HEK293 (cell line): ENCODE measurements around the gene ATPAF2.

Experiments
- CTCF ChIA-PET: fragments of 350-600 bp; formaldehyde crosslinking; extraction: SDS; loops from one replicate; lab custom pipeline; 2021; ENCODE audit warnings: antibody characterized with exemption; lab: Yijun Ruan, JAX
- POLR2A ChIA-PET: fragments of 300-600 bp; formaldehyde crosslinking; extraction: SDS; loops from one replicate; lab custom pipeline; 2020; ENCODE audit warnings: antibody characterized with exemption, inconsistent platforms; lab: Yijun Ruan, JAX
- H3K27ac ChIP-seq: fragments of 200-500 bp; sonication (Bioruptor generic); 2 replicates; pipeline ENCODE4 v1.5.1; 2014; ENCODE audit warnings: low read depth, low read length, control low read depth, inconsistent platforms; ENCODE audit errors: extremely low read depth
- H3K36me3 ChIP-seq, 2 experiments: fragments of 200-500 bp in 1 of 2; sonication (Bioruptor generic) in 1 of 2; 1 replicate in 1 of 2; 2 replicates in 1 of 2; pipeline ENCODE4 v1.5.1; 2014 to 2017; ENCODE audit warnings: inconsistent platforms in 2 of 2, low read length in 2 of 2; ENCODE audit not compliant: control insufficient read depth in 2 of 2, insufficient read depth in 1 of 2
- H3K4me1 ChIP-seq: fragments of 200-500 bp; sonication (Bioruptor generic); 2 replicates; pipeline ENCODE4 v1.5.1; 2014; ENCODE audit warnings: mild to moderate bottlenecking, low read length, inconsistent platforms; ENCODE audit not compliant: control insufficient read depth, insufficient read depth
- H3K4me3 ChIP-seq: 2 replicates; pipeline ENCODE4 v1.5.1; 2011; ENCODE audit warnings: low read depth, mild to moderate bottlenecking, control low read depth, low read length, moderate library complexity
- H3K9me3 ChIP-seq: fragments of 200-500 bp; sonication (Bioruptor generic); 2 replicates; pipeline ENCODE4 v1.5.1; 2014; ENCODE audit warnings: low read depth, low read length, inconsistent platforms; ENCODE audit not compliant: control insufficient read depth, insufficient read depth
- GLIS2 ChIP-seq: fragments of 450-650 bp; formaldehyde crosslinking; IDR thresholded peaks from 2 replicates; pipeline ENCODE4 v1.5.1; 2016; ENCODE audit warnings: missing biosample characterization, missing genetic modification characterization
- KLF10 ChIP-seq: fragments of 450-650 bp; IDR thresholded peaks from 2 replicates; pipeline ENCODE4 v1.5.1; 2018; ENCODE audit warnings: missing biosample characterization, mild to moderate bottlenecking, missing genetic modification characterization
- KLF7 ChIP-seq: fragments of 450-650 bp; formaldehyde crosslinking; IDR thresholded peaks from 2 replicates; pipeline ENCODE4 v1.5.1; 2016; ENCODE audit warnings: missing biosample characterization, missing genetic modification characterization, borderline replicate concordance
- PRDM1 ChIP-seq: fragments of 450-650 bp; formaldehyde crosslinking; IDR thresholded peaks from 2 replicates; pipeline ENCODE4; 2016; ENCODE audit warnings: missing biosample characterization, missing genetic modification characterization
- SALL2 ChIP-seq: fragments of 450-650 bp; formaldehyde crosslinking; IDR thresholded peaks from 2 replicates; pipeline ENCODE4 v1.5.0; 2017; ENCODE audit warnings: missing biosample characterization, mild to moderate bottlenecking, missing genetic modification characterization, borderline replicate concordance
- TCF7L2 ChIP-seq: IDR thresholded peaks from 2 replicates; pipeline ENCODE4 v1.6.1; 2011; ENCODE audit warnings: low read depth, mild to moderate bottlenecking, inconsistent platforms, low read length, moderate library complexity, borderline replicate concordance
- TRIM28 ChIP-seq: IDR thresholded peaks from 2 replicates; pipeline ENCODE4 v1.6.1; 2011; ENCODE audit warnings: low read length, control low read depth, borderline replicate concordance
- WT1 ChIP-seq: fragments of 450-650 bp; formaldehyde crosslinking; IDR thresholded peaks from 2 replicates; pipeline ENCODE4 v1.5.1; 2016; ENCODE audit warnings: missing biosample characterization, missing genetic modification characterization
- ZBTB17 ChIP-seq: fragments of 450-650 bp; formaldehyde crosslinking; IDR thresholded peaks from 2 replicates; pipeline ENCODE4 v1.5.1; 2016; ENCODE audit warnings: missing biosample characterization, missing genetic modification characterization
- ZFP41 ChIP-seq: fragments of 450-650 bp; formaldehyde crosslinking; IDR thresholded peaks from 2 replicates; pipeline ENCODE4 v1.5.1; 2016; ENCODE audit warnings: missing biosample characterization, missing genetic modification characterization, borderline replicate concordance
- ZNF221 ChIP-seq: fragments of 450-650 bp; formaldehyde crosslinking; IDR thresholded peaks from 2 replicates; pipeline ENCODE4 v1.5.1; 2017; ENCODE audit warnings: missing biosample characterization, missing genetic modification characterization, borderline replicate concordance
- ZNF274 ChIP-seq, 2 experiments: fragments of 200-500 bp in 1 of 2; fragments of 450-650 bp in 1 of 2; sonication (Bioruptor generic) in 1 of 2; formaldehyde crosslinking in 1 of 2; IDR thresholded peaks; 2 replicates each; pipeline versions ENCODE4 v1.5.1 to v1.6.1; 2014 to 2016; ENCODE audit warnings: borderline replicate concordance in 1 of 2, inconsistent platforms in 1 of 2, low read length in 1 of 2, missing biosample characterization in 1 of 2, missing genetic modification characterization in 1 of 2
- ZNF391 ChIP-seq: fragments of 450-650 bp; formaldehyde crosslinking; IDR thresholded peaks from 2 replicates; pipeline ENCODE4 v1.5.1; 2016; ENCODE audit warnings: low read depth, missing biosample characterization, missing genetic modification characterization, borderline replicate concordance
- ZNF501 ChIP-seq: fragments of 450-650 bp; formaldehyde crosslinking; IDR thresholded peaks from 2 replicates; pipeline ENCODE4 v1.5.1; 2016; ENCODE audit warnings: missing biosample characterization, missing genetic modification characterization
- ZNF623 ChIP-seq: fragments of 450-650 bp; formaldehyde crosslinking; IDR thresholded peaks from 2 replicates; pipeline ENCODE4 v1.5.1; 2016; ENCODE audit warnings: missing biosample characterization, missing genetic modification characterization
- ZNF654 ChIP-seq: fragments of 450-650 bp; formaldehyde crosslinking; IDR thresholded peaks from 2 replicates; pipeline ENCODE4 v1.5.1; 2016; ENCODE audit warnings: low read depth, missing biosample characterization, missing genetic modification characterization
- ZNF747 ChIP-seq: fragments of 450-650 bp; formaldehyde crosslinking; IDR thresholded peaks from 2 replicates; pipeline ENCODE4 v1.5.1; 2016; ENCODE audit warnings: missing biosample characterization, missing genetic modification characterization
- ZNF776 ChIP-seq: fragments of 450-650 bp; formaldehyde crosslinking; IDR thresholded peaks from 2 replicates; pipeline ENCODE4 v1.5.0; 2017; ENCODE audit warnings: missing biosample characterization, missing genetic modification characterization, borderline replicate concordance
- ZNF792 ChIP-seq: fragments of 450-650 bp; formaldehyde crosslinking; IDR thresholded peaks from 2 replicates; pipeline ENCODE4 v1.5.1; 2016; ENCODE audit warnings: missing biosample characterization, missing genetic modification characterization
- ZNF830 ChIP-seq: fragments of 450-650 bp; IDR thresholded peaks from 2 replicates; pipeline ENCODE4 v1.5.0; 2018; ENCODE audit warnings: missing biosample characterization, missing genetic modification characterization, low read depth, mild to moderate bottlenecking, moderate library complexity
- TF ChIP-seq, protein P1 (sequence below): fragments of 450-650 bp; formaldehyde crosslinking; IDR thresholded peaks from 2 replicates; pipeline ENCODE4 v1.5.1; 2017; ENCODE audit warnings: missing biosample characterization, missing genetic modification characterization
- TF ChIP-seq, protein P2 (sequence below): fragments of 450-650 bp; formaldehyde crosslinking; IDR thresholded peaks from 2 replicates; pipeline ENCODE4 v1.5.1; 2017; ENCODE audit warnings: missing biosample characterization, mild to moderate bottlenecking, missing genetic modification characterization, moderate library complexity
- TF ChIP-seq, protein P3 (sequence below): fragments of 450-650 bp; formaldehyde crosslinking; IDR thresholded peaks from 2 replicates; pipeline ENCODE4 v1.5.1; 2016; ENCODE audit warnings: missing biosample characterization, missing genetic modification characterization
- TF ChIP-seq, protein P4 (sequence below): fragments of 450-650 bp; formaldehyde crosslinking; IDR thresholded peaks from 2 replicates; pipeline ENCODE4 v1.5.1; 2016; ENCODE audit warnings: missing biosample characterization, missing genetic modification characterization

The ATPAF2 gene

DNA sequence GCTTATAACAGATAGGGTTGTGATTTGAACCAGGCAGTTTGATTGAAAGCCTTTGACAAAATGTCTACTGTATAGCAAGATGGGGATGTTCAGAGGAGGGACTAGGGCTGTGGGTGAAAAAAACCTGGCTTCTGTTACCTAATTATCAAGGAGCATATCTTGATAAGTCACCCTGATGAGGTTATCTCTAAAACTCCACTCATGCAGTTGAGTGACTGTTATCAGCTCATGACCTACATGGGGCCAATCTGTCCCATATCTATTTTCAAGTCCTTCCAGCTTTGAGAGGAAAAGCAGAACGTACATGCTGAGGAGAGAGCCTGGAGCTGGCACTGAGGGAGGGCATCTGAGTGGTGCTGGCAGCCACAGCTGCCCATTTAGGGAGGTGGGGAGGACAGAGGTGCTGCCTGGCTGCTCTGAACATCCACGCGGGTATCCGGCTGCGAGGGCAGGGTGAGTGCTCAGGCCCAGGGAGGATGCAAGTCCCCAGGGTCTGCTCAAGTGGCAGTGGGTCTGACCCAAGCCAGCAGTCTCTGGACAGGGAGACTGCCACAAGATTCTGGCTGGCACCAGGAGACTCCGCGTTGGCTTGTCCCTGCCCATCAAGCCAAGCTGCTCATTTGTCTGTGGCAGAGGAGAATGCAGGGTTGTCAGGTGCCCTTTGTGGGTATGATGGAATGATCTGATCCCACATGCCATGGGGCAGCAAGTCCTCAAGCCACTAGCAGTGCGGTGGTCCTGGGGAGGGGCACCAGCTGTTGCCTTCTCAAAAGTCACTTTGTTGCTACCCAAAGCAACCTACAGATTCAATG is 29.2 kb downstream of the ATPAF2 start:
- TF ChIP-seq ZNF776 (tag by site-specific recombination) (no peak), ZNF391 (tag by site-specific recombination) (no peak), ZNF792 (tag by site-specific recombination) (no peak), WT1 (no peak), ZNF654 (tag by site-specific recombination) (no peak), ZFP41 (no peak), TCF7L2 (no peak), ZNF747 (tag by site-specific recombination) (no peak), ZNF830 (no peak), TRIM28 (no peak), ZNF274 (IDR thresholded peaks at IDR 0.05; ENCODE audit: low read length) (no peak), ZNF274 (tag by site-specific recombination; IDR thresholded peaks at IDR 0.05; ENCODE audit: borderline replicate concordance) (no peak), ZNF501 (tag by site-specific recombination) (no peak), KLF7 (tag by site-specific recombination) (no peak)
- TF ChIP-seq, protein P1, sequence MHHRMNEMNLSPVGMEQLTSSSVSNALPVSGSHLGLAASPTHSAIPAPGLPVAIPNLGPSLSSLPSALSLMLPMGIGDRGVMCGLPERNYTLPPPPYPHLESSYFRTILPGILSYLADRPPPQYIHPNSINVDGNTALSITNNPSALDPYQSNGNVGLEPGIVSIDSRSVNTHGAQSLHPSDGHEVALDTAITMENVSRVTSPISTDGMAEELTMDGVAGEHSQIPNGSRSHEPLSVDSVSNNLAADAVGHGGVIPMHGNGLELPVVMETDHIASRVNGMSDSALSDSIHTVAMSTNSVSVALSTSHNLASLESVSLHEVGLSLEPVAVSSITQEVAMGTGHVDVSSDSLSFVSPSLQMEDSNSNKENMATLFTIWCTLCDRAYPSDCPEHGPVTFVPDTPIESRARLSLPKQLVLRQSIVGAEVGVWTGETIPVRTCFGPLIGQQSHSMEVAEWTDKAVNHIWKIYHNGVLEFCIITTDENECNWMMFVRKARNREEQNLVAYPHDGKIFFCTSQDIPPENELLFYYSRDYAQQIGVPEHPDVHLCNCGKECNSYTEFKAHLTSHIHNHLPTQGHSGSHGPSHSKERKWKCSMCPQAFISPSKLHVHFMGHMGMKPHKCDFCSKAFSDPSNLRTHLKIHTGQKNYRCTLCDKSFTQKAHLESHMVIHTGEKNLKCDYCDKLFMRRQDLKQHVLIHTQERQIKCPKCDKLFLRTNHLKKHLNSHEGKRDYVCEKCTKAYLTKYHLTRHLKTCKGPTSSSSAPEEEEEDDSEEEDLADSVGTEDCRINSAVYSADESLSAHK = no peak
- TF ChIP-seq, protein P2, sequence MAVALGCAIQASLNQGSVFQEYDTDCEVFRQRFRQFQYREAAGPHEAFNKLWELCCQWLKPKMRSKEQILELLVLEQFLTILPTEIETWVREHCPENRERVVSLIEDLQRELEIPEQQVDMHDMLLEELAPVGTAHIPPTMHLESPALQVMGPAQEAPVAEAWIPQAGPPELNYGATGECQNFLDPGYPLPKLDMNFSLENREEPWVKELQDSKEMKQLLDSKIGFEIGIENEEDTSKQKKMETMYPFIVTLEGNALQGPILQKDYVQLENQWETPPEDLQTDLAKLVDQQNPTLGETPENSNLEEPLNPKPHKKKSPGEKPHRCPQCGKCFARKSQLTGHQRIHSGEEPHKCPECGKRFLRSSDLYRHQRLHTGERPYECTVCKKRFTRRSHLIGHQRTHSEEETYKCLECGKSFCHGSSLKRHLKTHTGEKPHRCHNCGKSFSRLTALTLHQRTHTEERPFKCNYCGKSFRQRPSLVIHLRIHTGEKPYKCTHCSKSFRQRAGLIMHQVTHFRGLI (tag by site-specific recombination) = no peak
- TF ChIP-seq, protein P3, sequence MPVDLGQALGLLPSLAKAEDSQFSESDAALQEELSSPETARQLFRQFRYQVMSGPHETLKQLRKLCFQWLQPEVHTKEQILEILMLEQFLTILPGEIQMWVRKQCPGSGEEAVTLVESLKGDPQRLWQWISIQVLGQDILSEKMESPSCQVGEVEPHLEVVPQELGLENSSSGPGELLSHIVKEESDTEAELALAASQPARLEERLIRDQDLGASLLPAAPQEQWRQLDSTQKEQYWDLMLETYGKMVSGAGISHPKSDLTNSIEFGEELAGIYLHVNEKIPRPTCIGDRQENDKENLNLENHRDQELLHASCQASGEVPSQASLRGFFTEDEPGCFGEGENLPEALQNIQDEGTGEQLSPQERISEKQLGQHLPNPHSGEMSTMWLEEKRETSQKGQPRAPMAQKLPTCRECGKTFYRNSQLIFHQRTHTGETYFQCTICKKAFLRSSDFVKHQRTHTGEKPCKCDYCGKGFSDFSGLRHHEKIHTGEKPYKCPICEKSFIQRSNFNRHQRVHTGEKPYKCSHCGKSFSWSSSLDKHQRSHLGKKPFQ (tag by site-specific recombination) = no peak
- TF ChIP-seq, all 188 proteins: peak for 0
- CTCF ChIA-PET = interaction anchor here (1.3 kb wide), 1 partner anchor 119 kb away, joined by 3 read pairs; no protein-coding TSS in a partner anchor
- no peaks in the 10 kb centered on the region for H3K9me3 ChIP-seq
- H3K4me3 ChIP-seq = no peak overlapping the region
- no peaks in the 10 kb centered on the region for H3K4me1 ChIP-seq
- no peak overlapping the region for H3K27ac ChIP-seq
- POLR2A ChIA-PET = no interaction called here
- H3K36me3 ChIP-seq = peaks cover 4 to 28% of the 10 kb centered on the region in 2 experiments; a peak in 2 of 3 replicates

DNA sequence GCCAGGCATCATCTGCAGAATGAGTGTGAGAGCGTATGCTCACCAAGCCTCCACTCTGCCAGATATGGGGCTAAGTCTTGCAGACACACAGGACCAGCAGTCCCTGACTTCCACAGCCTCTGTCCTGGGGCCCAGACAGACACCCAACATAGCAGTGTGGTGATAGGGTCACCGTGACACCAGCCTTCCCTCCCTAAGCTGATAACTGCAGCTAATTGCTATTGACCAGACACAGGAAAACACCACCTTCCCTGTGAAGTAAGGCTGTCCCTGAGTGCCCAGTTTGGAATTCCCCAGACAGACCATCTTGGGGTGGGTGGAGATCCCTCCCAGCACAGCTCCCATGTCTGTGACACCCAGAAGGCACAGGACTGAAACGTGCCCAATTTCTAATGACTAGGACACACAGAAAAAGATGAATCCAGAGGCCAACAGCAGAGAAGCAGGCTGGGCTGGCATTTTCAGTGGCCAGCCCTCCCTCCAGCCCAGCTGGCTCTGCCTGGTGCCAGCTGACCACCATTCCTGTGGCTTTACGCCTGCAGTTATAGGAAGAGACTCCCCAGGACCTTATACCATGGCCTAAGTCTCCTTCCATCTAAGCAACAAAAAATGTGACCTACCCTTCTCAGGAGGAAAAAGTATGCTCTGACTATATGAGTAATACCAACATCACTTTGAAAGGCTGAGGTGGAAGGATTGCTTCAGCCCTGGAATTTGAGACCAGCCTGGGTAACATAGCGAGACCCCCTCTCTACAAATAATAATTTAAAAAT is 30.3 kb downstream of the ATPAF2 start:
- ChIA-PET POLR2A (no interaction called here), CTCF (interaction anchor here (0.6 to 1.3 kb wide), 2 partner anchors 30 to 118 kb away, joined by 3 read pairs; no protein-coding TSS in a partner anchor)
- no peaks in the 10 kb centered on the region for H3K9me3 ChIP-seq
- H3K27ac ChIP-seq = no peak overlapping the region
- H3K4me1 ChIP-seq = no peaks in the 10 kb centered on the region
- H3K36me3 ChIP-seq = peaks cover 1 to 28% of the 10 kb centered on the region in 2 experiments; a peak in 2 of 3 replicates
- no peak overlapping the region for H3K4me3 ChIP-seq
- TF ChIP-seq ZNF623 (tag by site-specific recombination) (no peak), SALL2 (tag by site-specific recombination) (no peak), GLIS2 (tag by site-specific recombination) (no peak), KLF10 (tag by site-specific recombination) (no peak), PRDM1 (tag by site-specific recombination) (no peak), ZBTB17 (tag by site-specific recombination) (no peak), ZNF221 (tag by site-specific recombination) (no peak)
- TF ChIP-seq, protein P4, sequence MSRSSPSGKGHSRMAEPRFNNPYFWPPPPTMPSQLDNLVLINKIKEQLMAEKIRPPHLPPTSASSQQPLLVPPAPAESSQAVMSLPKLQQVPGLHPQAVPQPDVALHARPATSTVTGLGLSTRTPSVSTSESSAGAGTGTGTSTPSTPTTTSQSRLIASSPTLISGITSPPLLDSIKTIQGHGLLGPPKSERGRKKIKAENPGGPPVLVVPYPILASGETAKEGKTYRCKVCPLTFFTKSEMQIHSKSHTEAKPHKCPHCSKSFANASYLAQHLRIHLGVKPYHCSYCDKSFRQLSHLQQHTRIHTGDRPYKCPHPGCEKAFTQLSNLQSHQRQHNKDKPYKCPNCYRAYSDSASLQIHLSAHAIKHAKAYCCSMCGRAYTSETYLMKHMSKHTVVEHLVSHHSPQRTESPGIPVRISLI (tag by site-specific recombination) = no peak
- TF ChIP-seq, protein P1 = no peak
